H9 (cell line): ENCODE measurements around the gene STPG3. TPM values are rescaled to one million over a fixed set of nuclear protein-coding genes. Genes with fewer than 3 reads are reported as not detected.

Experiments
- DNase-seq: peaks from one replicate; pipeline ENCODE4 v3.0.0-alpha.2; 2017
- H2AFZ ChIP-seq: one replicate; pipeline ENCODE4 v1.6.1; 2013; ENCODE audit warnings: mild to moderate bottlenecking, low read length, control low read depth, moderate library complexity
- H2AK5ac ChIP-seq: 2 replicates; pipeline ENCODE4 v1.6.1; 2013; ENCODE audit warnings: low read length, control low read depth, mixed read lengths; ENCODE audit not compliant: insufficient read length
- H2BK120ac ChIP-seq: one replicate; pipeline ENCODE4 v1.6.1; 2013; ENCODE audit warnings: low read depth, mild to moderate bottlenecking, low read length, control low read depth, inconsistent platforms; ENCODE audit not compliant: poor library complexity, severe bottlenecking
- H2BK12ac ChIP-seq: 2 replicates; pipeline ENCODE4 v1.6.1; 2013; ENCODE audit warnings: low read length, control low read depth, mixed read lengths, low read depth; ENCODE audit not compliant: insufficient read length
- H2BK15ac ChIP-seq: 2 replicates; pipeline ENCODE4 v1.6.1; 2013; ENCODE audit warnings: low read depth, low read length, control low read depth
- H2BK20ac ChIP-seq: one replicate; pipeline ENCODE4 v1.6.1; 2013; ENCODE audit warnings: low read depth, mild to moderate bottlenecking, low read length, control low read depth, inconsistent platforms; ENCODE audit not compliant: poor library complexity, severe bottlenecking
- H2BK5ac ChIP-seq: 2 replicates; pipeline ENCODE4 v1.6.1; 2013; ENCODE audit warnings: low read length, control low read depth, mixed read lengths; ENCODE audit not compliant: insufficient read length
- H3K14ac ChIP-seq: 2 replicates; pipeline ENCODE4 v1.6.1; 2013; ENCODE audit warnings: low read length, control low read depth; ENCODE audit not compliant: insufficient read depth
- H3K18ac ChIP-seq: 2 replicates; pipeline ENCODE4 v1.6.1; 2013; ENCODE audit warnings: low read depth, mild to moderate bottlenecking, mixed read lengths, low read length, control low read depth; ENCODE audit not compliant: insufficient read length
- H3K23ac ChIP-seq: 2 replicates; pipeline ENCODE4 v1.6.1; 2013; ENCODE audit warnings: low read length, control low read depth, mixed read lengths, low read depth; ENCODE audit not compliant: insufficient read length
- H3K23me2 ChIP-seq: 2 replicates; pipeline ENCODE4 v1.6.1; 2013; ENCODE audit warnings: low read depth, mild to moderate bottlenecking, mixed read lengths, low read length, control low read depth; ENCODE audit not compliant: insufficient read length, poor library complexity, severe bottlenecking
- H3K27ac ChIP-seq: 2 replicates; pipeline ENCODE4 v1.5.1; 2013; ENCODE audit warnings: low read length, control low read depth, mixed read lengths, low read depth; ENCODE audit not compliant: insufficient read length
- H3K27me3 ChIP-seq: 2 replicates; pipeline ENCODE4 v1.6.1; 2013; ENCODE audit warnings: low read length, control low read depth, inconsistent platforms; ENCODE audit not compliant: insufficient read depth
- H3K4ac ChIP-seq: 2 replicates; pipeline ENCODE4 v1.6.1; 2013; ENCODE audit warnings: low read depth, mild to moderate bottlenecking, control low read depth, inconsistent platforms, low read length, moderate library complexity
- H3K4me1 ChIP-seq: 2 replicates; pipeline ENCODE4 v1.6.1; 2013; ENCODE audit warnings: low read length, control low read depth, inconsistent platforms; ENCODE audit not compliant: insufficient read depth
- H3K4me2 ChIP-seq: 2 replicates; pipeline ENCODE4 v1.6.1; 2013; ENCODE audit warnings: low read length, control low read depth, mixed read lengths; ENCODE audit not compliant: insufficient read length, insufficient read depth
- H3K56ac ChIP-seq: 2 replicates; pipeline ENCODE4 v1.6.1; 2013; ENCODE audit warnings: low read depth, mild to moderate bottlenecking, mixed read lengths, low read length, control low read depth; ENCODE audit not compliant: insufficient read length
- H3K79me1 ChIP-seq: 2 replicates; pipeline ENCODE4 v1.6.1; 2013; ENCODE audit warnings: low read depth, mild to moderate bottlenecking, moderate library complexity, low read length, control low read depth, inconsistent platforms; ENCODE audit not compliant: insufficient read depth, poor library complexity, severe bottlenecking
- H3K79me2 ChIP-seq: 2 replicates; pipeline ENCODE4 v1.6.1; 2013; ENCODE audit warnings: low read length, control low read depth, inconsistent platforms; ENCODE audit not compliant: insufficient read depth
- H3K9ac ChIP-seq: 2 replicates; pipeline ENCODE4 v1.6.1; 2013; ENCODE audit warnings: low read length, control low read depth, mixed read lengths; ENCODE audit not compliant: insufficient read length; ENCODE audit errors: extremely low read depth
- H3K9me3 ChIP-seq: one replicate; pipeline ENCODE4 v1.6.1; 2013; ENCODE audit warnings: low read depth, low read length, inconsistent platforms; ENCODE audit not compliant: control insufficient read depth
- H3T11ph ChIP-seq: one replicate; pipeline ENCODE4 v1.6.1; 2013; ENCODE audit warnings: mild to moderate bottlenecking, low read length, control low read depth, inconsistent platforms
- H4K20me1 ChIP-seq: one replicate; pipeline ENCODE4 v1.6.1; 2013; ENCODE audit not compliant: control insufficient read depth, insufficient read length, insufficient read depth
- H4K5ac ChIP-seq: 2 replicates; pipeline ENCODE4 v1.6.1; 2013; ENCODE audit warnings: low read depth, mild to moderate bottlenecking, mixed read lengths, low read length, control low read depth; ENCODE audit not compliant: insufficient read length
- H4K8ac ChIP-seq: replicated peaks from 2 replicates; pipeline ENCODE4 v1.6.1; 2013; ENCODE audit warnings: low read length, control low read depth, mixed read lengths, low read depth; ENCODE audit not compliant: insufficient read length
- H4K91ac ChIP-seq: 2 replicates; pipeline ENCODE4 v1.6.1; 2013; ENCODE audit warnings: low read depth, mild to moderate bottlenecking, moderate library complexity, mixed read lengths, low read length, control low read depth; ENCODE audit not compliant: insufficient read length
- H3K27ac Mint-ChIP-seq, 3 experiments: 2 replicates in 2 of 3; 3 replicates in 1 of 3; pipeline ENCODE4 v1.8.0; 2020 to 2021; ENCODE audit warnings: mixed read lengths in 3 of 3, mild to moderate bottlenecking in 1 of 3, moderate library complexity in 1 of 3
- H3K27me3 Mint-ChIP-seq: 2 replicates; pipeline ENCODE4 v1.8.0; 2021; ENCODE audit warnings: low read depth, mild to moderate bottlenecking, moderate library complexity, mixed read lengths
- H3K36me3 Mint-ChIP-seq, 3 experiments: 2 replicates in 2 of 3; 3 replicates in 1 of 3; pipeline ENCODE4 v1.8.0; 2020 to 2021; ENCODE audit warnings: low read depth in 3 of 3, mixed read lengths in 3 of 3; ENCODE audit not compliant: insufficient read depth in 1 of 3
- H3K4me1 Mint-ChIP-seq, 2 experiments: 2 replicates each; pipeline ENCODE4 v1.8.0; 2020; ENCODE audit warnings: mixed read lengths in 2 of 2
- H3K4me3 Mint-ChIP-seq, 2 experiments: 2 replicates in 1 of 2; 3 replicates in 1 of 2; pipeline ENCODE4 v1.8.0; 2020 to 2021; ENCODE audit warnings: mild to moderate bottlenecking in 2 of 2, mixed read lengths in 2 of 2, moderate library complexity in 1 of 2
- H3K9me3 Mint-ChIP-seq, 2 experiments: 2 replicates in 1 of 2; 3 replicates in 1 of 2; pipeline ENCODE4 v1.8.0; 2020; ENCODE audit warnings: mild to moderate bottlenecking in 2 of 2, mixed read lengths in 2 of 2, moderate library complexity in 1 of 2
- WGBS: extraction: QIAGEN DNeasy Blood & Tissue Kit; methylation state at CpG from one replicate; pipeline ENCODE4 v1.1.7; 2013; ENCODE audit warnings: missing lambda C conversion rate, low lambda C conversion rate, mixed read lengths; ENCODE audit not compliant: insufficient read length; ENCODE audit errors: extremely low coverage; 5-methylcytosine and 5-hydroxymethylcytosine counted together
- total RNA-seq: library from RNA; stranded (reverse); gene quantifications from 2 replicates; pipeline ENCODE4 v1.2.1, GENCODE V29; 2021
- TF ChIP-seq, protein P1 (sequence below): fragments of 200-600 bp; sonication (generic); conservative IDR thresholded peaks from 3 replicates; pipeline ENCODE4 v1.8.0; 2021; ENCODE audit warnings: antibody characterized with exemption, mild to moderate bottlenecking

STPG3 gene
- total RNA-seq, 1 experiment from 2014 or later: not detected

- H4K20me1 ChIP-seq: no peaks in the 10 kb centered on the region
- peak; percentile 74 for DNase-seq
- Mint-ChIP-seq H3K27me3 (no peaks in the 10 kb centered on the region), H3K27ac (peak overlapping the region in 1 of 3 experiments; percentile 18; a peak in 2 of 7 replicates), H3K4me1 (peaks cover 8 to 19% of the 10 kb centered on the region in 2 experiments), H3K9me3 (no peaks in the 10 kb centered on the region; a peak in 1 of 5 replicates), H3K36me3 (peaks cover 16 to 27% (median 25%) of the 10 kb centered on the region in 3 experiments; a peak in 6 of 7 replicates), H3K4me3 (peak overlapping the region; percentile 84 to 91)
- no peak overlapping the region for H3K23ac ChIP-seq
- H3K18ac ChIP-seq: no peak overlapping the region
- H2BK15ac ChIP-seq: no peak overlapping the region
- H3T11ph ChIP-seq: no peak overlapping the region
- H2BK5ac ChIP-seq: no peak overlapping the region
- no peak overlapping the region for H3K14ac ChIP-seq
- H3K4me2 ChIP-seq: peak overlapping the region; percentile 68
- H4K8ac ChIP-seq: no peak overlapping the region
- H4K5ac ChIP-seq: no peak overlapping the region
- TF ChIP-seq, protein P1, sequence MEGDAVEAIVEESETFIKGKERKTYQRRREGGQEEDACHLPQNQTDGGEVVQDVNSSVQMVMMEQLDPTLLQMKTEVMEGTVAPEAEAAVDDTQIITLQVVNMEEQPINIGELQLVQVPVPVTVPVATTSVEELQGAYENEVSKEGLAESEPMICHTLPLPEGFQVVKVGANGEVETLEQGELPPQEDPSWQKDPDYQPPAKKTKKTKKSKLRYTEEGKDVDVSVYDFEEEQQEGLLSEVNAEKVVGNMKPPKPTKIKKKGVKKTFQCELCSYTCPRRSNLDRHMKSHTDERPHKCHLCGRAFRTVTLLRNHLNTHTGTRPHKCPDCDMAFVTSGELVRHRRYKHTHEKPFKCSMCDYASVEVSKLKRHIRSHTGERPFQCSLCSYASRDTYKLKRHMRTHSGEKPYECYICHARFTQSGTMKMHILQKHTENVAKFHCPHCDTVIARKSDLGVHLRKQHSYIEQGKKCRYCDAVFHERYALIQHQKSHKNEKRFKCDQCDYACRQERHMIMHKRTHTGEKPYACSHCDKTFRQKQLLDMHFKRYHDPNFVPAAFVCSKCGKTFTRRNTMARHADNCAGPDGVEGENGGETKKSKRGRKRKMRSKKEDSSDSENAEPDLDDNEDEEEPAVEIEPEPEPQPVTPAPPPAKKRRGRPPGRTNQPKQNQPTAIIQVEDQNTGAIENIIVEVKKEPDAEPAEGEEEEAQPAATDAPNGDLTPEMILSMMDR: no peak
- H2AFZ ChIP-seq: no peak overlapping the region
- H4K91ac ChIP-seq: no peak overlapping the region
- H3K23me2 ChIP-seq: peaks cover 14% of the 10 kb centered on the region
- peaks cover 6% of the 10 kb centered on the region; the same call in 1 of the 2 replicates for H3K79me2 ChIP-seq
- no peak overlapping the region for H3K4ac ChIP-seq
- H3K9me3 ChIP-seq: no peaks in the 10 kb centered on the region
- peak overlapping the region; percentile 43 for H3K9ac ChIP-seq
- H2BK120ac ChIP-seq: no peak overlapping the region
- H3K27me3 ChIP-seq: no peaks in the 10 kb centered on the region
- no peaks in the 10 kb centered on the region for H3K4me1 ChIP-seq
- no peak overlapping the region for H2BK20ac ChIP-seq
- no CpG with 5 or more reads among the region's 51 CpGs for WGBS
- no peak overlapping the region for H2AK5ac ChIP-seq
- no peak overlapping the region for H3K27ac ChIP-seq
- H2BK12ac ChIP-seq: no peak overlapping the region
- H3K56ac ChIP-seq: no peak overlapping the region
- peaks cover 5% of the 10 kb centered on the region for H3K79me1 ChIP-seq
Observed at GRCh38 chr9:137255448-137256114, 4.5 kb downstream of the STPG3 start.
